GM12872 (cell line): Measurements from ENCODE around the gene CYP2B6.

ENCODE experiments used
- TF ChIP-seq, protein P1 (sequence below): IDR thresholded peaks from 3 replicates; pipeline ENCODE4 v1.5.1; 2011; ENCODE audit warnings: low read depth, mild to moderate bottlenecking, low read length, moderate library complexity; ENCODE audit not compliant: insufficient read depth

CYP2B6 gene

DNA sequence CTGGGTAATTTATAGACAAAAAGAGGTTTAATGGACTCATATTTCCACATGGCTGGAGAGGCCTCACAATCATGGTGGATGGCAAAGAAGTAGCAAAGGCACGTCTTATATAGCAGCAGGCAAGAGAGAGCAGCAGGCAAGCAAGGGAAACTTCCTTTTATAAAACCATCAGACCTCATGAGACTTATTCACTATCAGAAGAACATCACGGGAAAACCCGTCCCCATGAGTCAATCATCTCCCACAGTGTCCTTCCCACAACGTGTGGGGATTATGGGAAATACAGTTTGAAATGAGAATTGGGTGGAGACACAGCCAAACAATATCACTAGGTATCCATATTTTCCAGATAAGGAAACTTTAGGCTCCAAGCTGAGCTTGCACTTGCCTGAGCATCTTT, 9.5 kb upstream of the CYP2B6 start:
- TF ChIP-seq, protein P1, sequence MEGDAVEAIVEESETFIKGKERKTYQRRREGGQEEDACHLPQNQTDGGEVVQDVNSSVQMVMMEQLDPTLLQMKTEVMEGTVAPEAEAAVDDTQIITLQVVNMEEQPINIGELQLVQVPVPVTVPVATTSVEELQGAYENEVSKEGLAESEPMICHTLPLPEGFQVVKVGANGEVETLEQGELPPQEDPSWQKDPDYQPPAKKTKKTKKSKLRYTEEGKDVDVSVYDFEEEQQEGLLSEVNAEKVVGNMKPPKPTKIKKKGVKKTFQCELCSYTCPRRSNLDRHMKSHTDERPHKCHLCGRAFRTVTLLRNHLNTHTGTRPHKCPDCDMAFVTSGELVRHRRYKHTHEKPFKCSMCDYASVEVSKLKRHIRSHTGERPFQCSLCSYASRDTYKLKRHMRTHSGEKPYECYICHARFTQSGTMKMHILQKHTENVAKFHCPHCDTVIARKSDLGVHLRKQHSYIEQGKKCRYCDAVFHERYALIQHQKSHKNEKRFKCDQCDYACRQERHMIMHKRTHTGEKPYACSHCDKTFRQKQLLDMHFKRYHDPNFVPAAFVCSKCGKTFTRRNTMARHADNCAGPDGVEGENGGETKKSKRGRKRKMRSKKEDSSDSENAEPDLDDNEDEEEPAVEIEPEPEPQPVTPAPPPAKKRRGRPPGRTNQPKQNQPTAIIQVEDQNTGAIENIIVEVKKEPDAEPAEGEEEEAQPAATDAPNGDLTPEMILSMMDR: no peak

DNA sequence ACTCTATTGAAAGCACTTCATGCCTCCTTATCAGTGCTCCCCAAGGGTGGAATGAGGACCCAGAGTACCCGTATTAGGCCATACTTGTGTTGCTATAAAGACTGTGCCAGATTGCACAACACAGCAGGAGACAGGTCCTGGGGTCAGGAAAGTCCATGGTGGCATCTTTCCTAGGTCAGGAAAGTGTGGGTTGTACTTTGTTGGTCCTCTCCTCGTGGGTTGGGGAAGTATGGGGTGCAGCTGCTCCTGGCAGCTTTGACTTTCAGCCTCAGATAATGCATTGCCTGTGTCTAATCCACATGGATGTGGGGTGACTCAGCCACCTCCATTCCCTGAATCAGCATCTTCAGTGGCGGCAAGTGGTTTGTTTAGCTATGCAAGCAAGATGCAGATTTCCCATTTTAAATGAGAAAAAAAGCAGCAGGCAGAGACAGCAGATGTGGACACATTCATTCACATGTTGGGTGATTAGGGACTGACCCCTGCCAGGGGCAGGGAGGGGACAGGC, 8.4 kb upstream of the CYP2B6 start:
- TF ChIP-seq, protein P1: no peak

DNA sequence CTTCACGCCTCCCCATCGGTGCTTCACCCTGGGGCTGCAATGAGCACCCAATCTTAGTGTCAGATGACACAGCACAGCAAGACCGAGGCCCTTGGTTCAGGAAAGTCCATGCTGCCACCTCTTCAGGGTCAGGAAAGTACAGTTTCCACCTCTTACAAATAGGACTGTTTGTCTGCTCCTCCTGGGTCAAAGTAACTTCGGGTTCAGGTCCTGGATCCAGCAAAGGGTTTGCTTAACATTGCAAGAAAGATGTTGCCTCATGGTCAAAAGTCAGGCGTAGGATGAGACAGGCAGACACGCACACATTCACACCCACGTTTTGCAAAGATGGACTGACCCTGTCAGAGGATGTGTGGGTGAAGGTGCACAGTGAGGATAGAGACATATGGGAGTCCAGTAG, 1.6 kb upstream of the CYP2B6 start:
- TF ChIP-seq, protein P1: no peak

DNA sequence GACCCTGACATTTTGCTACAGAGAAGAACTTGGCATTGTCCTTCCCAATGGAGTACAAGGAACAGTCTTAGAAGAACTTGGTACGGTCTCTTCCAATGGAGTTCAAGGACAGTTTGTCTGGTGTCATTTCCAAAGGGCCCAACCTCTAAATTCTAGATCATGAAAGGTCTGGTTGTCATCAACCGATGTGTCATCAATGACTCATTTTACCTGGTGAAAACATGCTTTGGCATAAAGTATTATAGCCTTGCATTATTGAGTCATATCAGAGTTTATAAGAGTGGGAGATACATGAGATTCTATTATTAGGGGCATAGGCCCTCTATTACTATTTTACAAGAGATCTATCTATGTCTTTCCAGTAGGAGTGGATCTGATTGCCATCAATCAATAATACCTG, 4.3 kb downstream of the CYP2B6 start:
- TF ChIP-seq, protein P1: no peak

DNA sequence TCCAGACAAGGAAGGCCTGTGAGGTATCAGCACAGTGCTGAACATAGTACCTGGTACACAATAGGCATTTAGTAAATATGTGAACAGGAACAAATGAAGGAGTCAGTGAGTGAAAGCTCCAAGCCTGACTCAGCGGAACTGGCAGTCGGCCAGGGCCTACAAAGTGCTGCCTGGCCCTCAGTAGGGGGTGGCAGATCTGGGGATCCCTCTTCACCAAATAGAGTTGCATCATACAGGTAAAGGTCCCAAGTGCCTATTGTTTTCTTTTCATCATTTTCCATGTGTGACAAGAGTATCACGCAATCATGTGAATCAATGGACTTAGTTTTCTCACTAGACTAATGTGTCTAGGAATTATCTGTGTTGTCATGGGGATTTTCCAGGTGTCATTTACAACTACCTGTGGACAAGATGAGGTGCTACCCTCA, 9.2 kb downstream of the CYP2B6 start:
- TF ChIP-seq, protein P1: no peak

DNA sequence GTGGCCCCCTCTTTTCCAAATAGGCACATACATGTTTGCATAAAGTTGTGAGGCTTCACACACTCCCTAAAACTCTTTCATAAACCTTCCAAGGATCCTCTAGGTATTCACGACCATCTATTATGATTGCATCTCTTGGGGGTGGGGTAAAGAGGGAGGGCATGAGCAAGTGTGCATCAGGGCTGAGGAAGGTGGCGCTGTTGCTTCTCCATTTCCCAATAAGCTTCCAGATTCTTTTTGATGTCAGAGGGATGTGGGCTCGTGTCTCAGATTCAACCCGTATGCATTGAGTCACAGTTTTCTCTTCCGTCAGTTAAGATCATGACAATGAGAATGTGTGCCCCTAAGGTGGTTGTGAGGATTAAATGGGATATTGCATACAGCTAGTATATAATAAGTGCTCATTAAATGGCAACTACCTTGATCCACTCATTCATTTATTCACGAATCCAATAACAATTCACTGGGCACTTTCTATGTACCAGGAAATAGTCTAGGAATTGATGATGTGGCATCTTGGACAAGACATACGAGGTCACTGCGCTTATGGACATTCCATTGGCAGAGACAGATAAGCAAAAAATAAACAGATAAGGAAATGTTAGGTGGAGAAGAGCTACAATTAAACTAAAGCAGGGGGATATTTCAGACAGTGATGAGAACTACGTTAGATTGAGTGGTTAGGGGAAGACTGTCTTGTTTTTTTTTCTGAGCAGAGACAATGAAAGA, 10.3 kb downstream of the CYP2B6 start:
- TF ChIP-seq, protein P1: no peak

DNA sequence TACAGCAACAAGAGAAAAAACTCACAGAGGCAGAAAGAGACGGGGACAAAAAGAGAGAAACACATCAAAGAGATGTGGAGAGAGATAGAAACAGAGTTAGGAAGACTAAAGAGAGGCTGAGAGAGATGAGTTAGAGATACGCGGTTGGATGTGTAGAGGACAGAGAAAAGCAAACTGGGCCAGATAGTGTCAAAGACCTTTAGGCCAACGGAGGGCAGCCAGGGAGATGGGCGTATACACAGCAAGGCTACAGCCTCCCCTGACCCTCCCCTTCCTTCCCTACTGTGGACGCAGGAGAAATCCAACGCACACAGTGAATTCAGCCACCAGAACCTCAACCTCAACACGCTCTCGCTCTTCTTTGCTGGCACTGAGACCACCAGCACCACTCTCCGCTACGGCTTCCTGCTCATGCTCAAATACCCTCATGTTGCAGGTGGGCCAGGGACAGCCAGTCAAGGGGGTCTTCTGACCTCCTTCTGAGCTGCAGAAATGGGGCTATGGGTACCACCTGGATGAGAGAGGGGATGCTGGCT, 18.7 kb downstream of the CYP2B6 start:
- TF ChIP-seq, protein P1: no peak
